ENCODE results near the gene CRTC1. TPM values are rescaled to one million over a fixed set of nuclear protein-coding genes. Genes with fewer than 3 reads are reported as not detected.

The CRTC1 gene
- total and polyA plus RNA-seq, 11 donors = 3.8 to 10.2 (median 7.2) TPM

DNA sequence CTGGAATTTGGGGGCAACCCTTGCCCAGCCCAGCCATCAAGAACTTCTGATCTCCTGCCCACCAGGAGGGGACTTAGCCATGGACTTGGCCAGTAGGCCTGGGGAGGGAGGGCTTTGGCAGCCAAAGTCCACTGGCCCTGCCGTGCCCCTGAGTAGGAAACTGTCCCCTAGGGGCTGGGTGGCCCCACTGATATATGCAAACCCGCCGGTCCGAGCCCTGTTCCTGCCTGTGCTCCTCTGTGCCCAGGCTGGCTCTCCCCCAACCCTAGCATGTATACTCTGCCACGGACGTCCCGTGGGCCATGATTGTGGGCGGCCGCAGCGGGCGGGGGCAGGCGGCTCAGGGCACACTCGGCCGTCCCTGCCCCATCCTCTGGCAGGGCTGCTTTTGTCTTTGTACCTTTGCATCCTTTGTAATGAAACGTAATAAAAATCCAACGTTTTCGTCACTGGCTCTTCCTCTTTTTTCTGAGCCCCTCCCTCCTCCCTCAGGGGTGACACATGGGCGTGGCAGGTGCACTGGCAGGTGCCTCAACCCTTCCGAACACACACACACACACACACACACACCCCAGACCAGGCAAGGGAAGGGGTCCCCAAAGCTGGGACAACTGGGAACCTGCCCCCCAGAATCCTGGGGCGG lies 98.5 kb downstream of the CRTC1 start:
- WGBS, 4 donors = 78 to 83% (median 80%) methylated on average over 18 to 20 of the region's 20 CpGs
- Histone ChIP-seq H3K4me3 (no peak overlapping the region), H3K36me3 (no peaks in the 10 kb centered on the region), H3K27ac (no peak overlapping the region), H3K27me3 (peaks cover 12 to 71% (median 18%) of the 10 kb centered on the region in 9 donors), H3K9me3 (no peaks in the 10 kb centered on the region), H3K4me1 (peaks cover 0 to 17% (median 4%) of the 10 kb centered on the region in 12 donors)
- TF ChIP-seq, protein P1, sequence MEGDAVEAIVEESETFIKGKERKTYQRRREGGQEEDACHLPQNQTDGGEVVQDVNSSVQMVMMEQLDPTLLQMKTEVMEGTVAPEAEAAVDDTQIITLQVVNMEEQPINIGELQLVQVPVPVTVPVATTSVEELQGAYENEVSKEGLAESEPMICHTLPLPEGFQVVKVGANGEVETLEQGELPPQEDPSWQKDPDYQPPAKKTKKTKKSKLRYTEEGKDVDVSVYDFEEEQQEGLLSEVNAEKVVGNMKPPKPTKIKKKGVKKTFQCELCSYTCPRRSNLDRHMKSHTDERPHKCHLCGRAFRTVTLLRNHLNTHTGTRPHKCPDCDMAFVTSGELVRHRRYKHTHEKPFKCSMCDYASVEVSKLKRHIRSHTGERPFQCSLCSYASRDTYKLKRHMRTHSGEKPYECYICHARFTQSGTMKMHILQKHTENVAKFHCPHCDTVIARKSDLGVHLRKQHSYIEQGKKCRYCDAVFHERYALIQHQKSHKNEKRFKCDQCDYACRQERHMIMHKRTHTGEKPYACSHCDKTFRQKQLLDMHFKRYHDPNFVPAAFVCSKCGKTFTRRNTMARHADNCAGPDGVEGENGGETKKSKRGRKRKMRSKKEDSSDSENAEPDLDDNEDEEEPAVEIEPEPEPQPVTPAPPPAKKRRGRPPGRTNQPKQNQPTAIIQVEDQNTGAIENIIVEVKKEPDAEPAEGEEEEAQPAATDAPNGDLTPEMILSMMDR (IDR thresholded peaks at IDR 0.05) = no peak
- TF ChIP-seq POLR2A (IDR thresholded peaks at IDR 0.05) = no peak
- intact Hi-C loops (cut with DNase I) = no loop called here
- ATAC-seq = no peak
- no peak for DNase-seq

DNA sequence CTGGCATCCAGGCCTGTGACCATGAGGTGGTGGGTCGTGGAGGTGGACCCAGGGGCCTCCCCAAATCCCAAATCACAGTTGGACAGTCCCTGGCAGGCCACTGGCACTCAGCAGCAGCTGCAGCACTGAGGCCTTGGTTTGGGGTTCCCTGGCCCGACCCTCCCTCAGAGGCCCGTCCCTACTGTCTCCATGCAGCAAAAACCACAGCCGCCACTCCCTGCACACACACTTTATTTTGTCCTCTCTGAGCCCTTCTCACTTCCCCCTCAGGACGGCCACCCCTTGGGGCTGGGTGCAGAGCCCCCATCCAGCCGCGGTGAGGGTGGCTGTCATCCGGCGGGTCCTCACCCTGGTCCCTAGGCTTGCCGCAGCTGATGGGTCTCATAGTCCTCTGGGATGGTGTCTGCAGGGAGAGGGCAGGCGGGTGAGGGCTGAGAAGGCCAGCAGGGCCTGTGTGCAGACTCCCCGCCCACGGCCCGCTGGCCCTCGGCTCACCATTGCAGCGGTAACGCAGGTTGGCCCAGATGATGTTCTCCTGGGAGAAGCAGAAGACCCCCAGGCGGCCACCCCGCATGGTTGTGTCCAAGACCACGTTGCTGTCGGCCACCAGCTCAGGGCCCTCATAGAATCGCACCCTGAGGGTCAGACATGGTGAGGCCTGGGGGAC lies 99.2 kb downstream of the CRTC1 start:
- TF ChIP-seq, protein P1 (IDR thresholded peaks at IDR 0.05) = no peak
- TF ChIP-seq POLR2A (IDR thresholded peaks at IDR 0.05) = no peak
- no peaks in the 10 kb centered on the region for H3K36me3 ChIP-seq
- H3K27ac ChIP-seq = no peak overlapping the region
- H3K27me3 ChIP-seq = peaks cover 19 to 73% (median 25%) of the 10 kb centered on the region in 9 donors
- H3K4me1 ChIP-seq = peaks cover 0 to 19% (median 6%) of the 10 kb centered on the region in 12 donors
- no peak for ATAC-seq
- H3K4me3 ChIP-seq = no peak overlapping the region
- H3K9me3 ChIP-seq = no peaks in the 10 kb centered on the region
- intact Hi-C loops (cut with DNase I) = no loop called here
- DNase-seq = no peak
- 87 to 90% (median 89%) methylated on average over 18 to 22 of the region's 22 CpGs for WGBS, 4 donors

DNA sequence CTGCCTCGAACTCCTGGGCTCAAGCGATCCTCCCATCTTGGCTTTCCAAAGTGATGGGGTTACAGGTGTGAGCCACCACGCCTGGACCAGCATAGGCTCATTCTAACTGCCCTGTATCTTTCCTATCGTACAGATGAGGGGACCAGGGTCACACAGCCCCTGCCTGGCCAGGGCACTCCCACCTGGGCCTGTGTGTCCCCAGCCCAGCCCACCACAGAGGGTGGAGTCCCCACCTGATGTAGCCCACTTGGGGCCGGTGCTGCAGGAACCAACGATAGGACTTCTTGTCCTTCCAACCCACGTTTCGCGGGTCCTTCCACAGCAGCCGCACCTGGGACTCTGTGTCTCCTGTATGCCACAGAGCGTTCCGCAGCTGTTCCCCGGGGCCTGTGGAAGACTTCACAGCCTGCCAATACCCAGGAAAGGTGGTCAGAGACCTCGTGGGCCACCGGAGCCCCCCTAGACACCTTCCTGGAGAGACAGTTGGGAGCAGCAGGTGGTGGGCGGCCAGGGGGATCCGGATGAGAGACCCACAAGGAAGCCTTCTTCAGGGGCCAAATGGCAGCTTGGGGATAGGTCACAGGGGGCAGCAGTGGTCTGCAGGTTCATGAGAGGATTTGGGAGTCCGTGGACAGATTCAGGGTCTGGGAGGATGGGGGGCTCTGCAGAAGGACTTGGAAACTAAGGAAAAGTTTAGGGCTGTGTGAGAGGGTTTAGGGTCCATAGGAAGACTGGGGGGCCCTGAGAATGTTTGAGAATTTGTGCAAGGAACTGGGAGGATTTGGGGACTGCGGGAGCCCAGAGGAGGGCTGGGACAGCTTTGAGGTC lies 100.7 kb downstream of the CRTC1 start:
- H3K27me3 ChIP-seq = peaks cover 28 to 79% (median 36%) of the 10 kb centered on the region in 9 donors
- WGBS, 4 donors = 82 to 90% (median 88%) methylated on average over 19 of the region's 19 CpGs
- H3K4me1 ChIP-seq = peaks cover 0 to 31% (median 14%) of the 10 kb centered on the region in 12 donors
- no peak overlapping the region for H3K27ac ChIP-seq
- no peaks in the 10 kb centered on the region for H3K9me3 ChIP-seq
- intact Hi-C loops (cut with DNase I) = no loop called here
- H3K36me3 ChIP-seq = no peaks in the 10 kb centered on the region
- H3K4me3 ChIP-seq = no peak overlapping the region
- DNase-seq (no peak), ATAC-seq (no peak)
- TF ChIP-seq, protein P1 (IDR thresholded peaks at IDR 0.05) = no peak
- TF ChIP-seq POLR2A (IDR thresholded peaks at IDR 0.05) = no peak

DNA sequence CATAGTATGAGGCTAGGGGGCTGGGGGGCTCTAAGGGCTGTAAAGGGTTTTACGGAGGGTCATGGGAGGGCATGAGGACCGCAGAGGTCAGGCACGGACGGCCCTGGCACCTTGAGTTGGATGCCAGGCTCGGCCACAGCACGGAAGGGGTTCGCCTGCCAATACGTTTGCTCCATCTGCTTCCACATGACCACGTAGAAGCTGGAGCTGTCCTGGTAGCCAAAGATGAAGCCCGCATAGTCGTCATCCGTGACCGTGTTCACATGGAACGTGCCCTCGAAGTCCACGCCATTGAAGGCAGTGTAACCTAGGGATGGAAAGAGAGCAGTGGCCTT lies 101.3 kb downstream of the CRTC1 start:
- no peak overlapping the region for H3K4me3 ChIP-seq
- intact Hi-C loops (cut with DNase I) = no loop called here
- H3K9me3 ChIP-seq = no peaks in the 10 kb centered on the region
- H3K4me1 ChIP-seq = peaks cover 0 to 37% (median 18%) of the 10 kb centered on the region in 12 donors
- H3K27ac ChIP-seq = no peak overlapping the region
- ATAC-seq (no peak), DNase-seq (no peak)
- H3K27me3 ChIP-seq = peaks cover 34 to 84% (median 42%) of the 10 kb centered on the region in 9 donors
- 75 to 80% (median 77%) methylated on average over 16 of the region's 16 CpGs for WGBS, 4 donors
- no peak for TF ChIP-seq POLR2A (IDR thresholded peaks at IDR 0.05)
- TF ChIP-seq, protein P1 (IDR thresholded peaks at IDR 0.05) = no peak
- no peaks in the 10 kb centered on the region for H3K36me3 ChIP-seq

Measured in heart left ventricle (tissue), 16 donors.